NB4 (cell line): ENCODE data around the gene FRRS1L.
"Not testable (repeated sequence)": the region's sequence is repeated elsewhere in the genome, so short reads cannot be mapped to it uniquely, and the experiment has no call there.

Experiments
- DNase-seq: peaks from one replicate; pipeline ENCODE4 v3.0.0; 2010; ENCODE audit warnings: low read depth
- H3K4me3 ChIP-seq: one replicate; pipeline ENCODE4 v1.5.1; 2011; ENCODE audit warnings: mild to moderate bottlenecking, low read depth, low read length, moderate library complexity
- CTCF ChIP-seq: IDR thresholded peaks from one replicate; pipeline ENCODE4 v1.5.1; 2012; ENCODE audit warnings: low read depth, low read length
- MAX ChIP-seq: IDR thresholded peaks from 2 replicates; pipeline ENCODE4 v1.6.1; 2011; ENCODE audit warnings: low read depth, low read length
- MYC ChIP-seq: IDR thresholded peaks from 2 replicates; pipeline ENCODE4 v1.6.1; 2011; ENCODE audit warnings: low read depth, low read length
- POLR2A ChIP-seq: IDR thresholded peaks from 2 replicates; pipeline ENCODE4 v1.6.1; 2011; ENCODE audit warnings: mild to moderate bottlenecking; ENCODE audit not compliant: insufficient read length; ENCODE audit errors: extremely low read depth

Gene FRRS1L

GRCh38 chr9:109138421-109138820, 28.6 kb downstream of the FRRS1L start:
- H3K4me3 ChIP-seq, result no peak overlapping the region
- DNase-seq, result no peak
- TF ChIP-seq MAX, result no peak
- TF ChIP-seq MYC, result no peak
- TF ChIP-seq POLR2A, result no peak
- TF ChIP-seq CTCF, result no peak

GRCh38 chr9:109134167-109134578, 32.9 kb downstream of the FRRS1L start:
- no peak for DNase-seq
- TF ChIP-seq CTCF (no peak), MYC (no peak), POLR2A (no peak), MAX (no peak)
- H3K4me3 ChIP-seq, result no peak overlapping the region

GRCh38 chr9:109133533-109133932, 33.5 kb downstream of the FRRS1L start:
- TF ChIP-seq MYC, result no peak
- TF ChIP-seq POLR2A, result no peak
- TF ChIP-seq CTCF, result no peak
- TF ChIP-seq MAX, result no peak
- no peak for DNase-seq
- no peak overlapping the region for H3K4me3 ChIP-seq

GRCh38 chr9:109132567-109133021, 34.5 kb downstream of the FRRS1L start:
- no peak for TF ChIP-seq MAX
- peak; percentile 14 for TF ChIP-seq CTCF
- no peak overlapping the region for H3K4me3 ChIP-seq
- peak; percentile 56 for DNase-seq

GRCh38 chr9:109129470-109130197, 37.4 kb downstream of the FRRS1L start:
- TF ChIP-seq MAX (no peak), POLR2A (no peak), MYC (no peak), CTCF (no peak)
- DNase-seq, result no peak
- H3K4me3 ChIP-seq, result no peak overlapping the region

GRCh38 chr9:109126671-109127070, 40.4 kb downstream of the FRRS1L start:
- not testable (repeated sequence) for H3K4me3 ChIP-seq, DNase-seq
